ENCODE measurements around the gene TKTL1. TPM values are rescaled to one million over a fixed set of nuclear protein-coding genes. Genes with fewer than 3 reads are reported as not detected.

TKTL1 gene
- total and polyA plus RNA-seq, 7 experiments from 2014 or later = 0.58 to 47.7 (median 4.0) TPM

- H3K27me3 ChIP-seq (ENCODE audit: control insufficient read depth in 2 of 2, insufficient read depth in 2 of 2, low read length in 2 of 2) = no peaks in the 10 kb centered on the region
- ChIA-PET POLR2A (interaction anchor here (0.8 to 3.6 kb wide), 4 partner anchors 9 to 80 kb away, joined by 3 to 19 read pairs (median 4); partner anchors contain the start of gene RPL10), CTCF (interaction anchor here (1.5 to 2.6 kb wide), 3 partner anchors 9 to 17 kb away, joined by 3 to 13 read pairs (median 8); no protein-coding TSS in a partner anchor)
- DNase-seq (peak in 3 of 9 donors; percentile 37 to 39 (median 37)), ATAC-seq (peak; percentile 37)
- Mint-ChIP-seq H3K4me1 (peaks cover 14 to 41% (median 39%) of the 10 kb centered on the region in 7 donors), H3K36me3 (no peaks in the 10 kb centered on the region), H3K27ac (peak overlapping the region in 2 of 9 donors; percentile 64 to 91), H3K27me3 (no peaks in the 10 kb centered on the region), H3K4me3 (peak overlapping the region in 8 of 10 donors; percentile 19 to 57 (median 48)), H3K9me3 (no peaks in the 10 kb centered on the region)
- intact Hi-C loops (cut with micrococcal nuclease) = loop anchor here in 1 of 2 donors (1.0 to 2.0 kb wide), 2 partner anchors 53 to 217 kb away; no protein-coding TSS in a partner anchor
- H3K4me1 ChIP-seq (ENCODE audit: control insufficient read depth in 2 of 2, insufficient read depth in 2 of 2, low read length in 2 of 2) = peaks cover 13 to 17% of the 10 kb centered on the region in 2 donors
- H3K27ac ChIP-seq (ENCODE audit: low read depth, low read length) = no peak overlapping the region
- no peaks in the 10 kb centered on the region for H3K9me3 ChIP-seq (ENCODE audit: control insufficient read depth in 2 of 3, low read length in 3 of 3)
- no peaks in the 10 kb centered on the region for H3K36me3 ChIP-seq (ENCODE audit: control insufficient read depth in 2 of 3, insufficient read depth in 3 of 3, low read length in 3 of 3)
- H3K4me3 ChIP-seq (ENCODE audit: low read length) = no peak overlapping the region
Measured at GRCh38 chrX:154317391-154317995, 21.9 kb downstream of the TKTL1 start.

GRCh38 chrX:154320406-154320805, 24.8 kb downstream of the TKTL1 start:
- ChIA-PET CTCF (no interaction called here), POLR2A (no interaction called here)
- Mint-ChIP-seq H3K27me3 (no peaks in the 10 kb centered on the region), H3K36me3 (no peaks in the 10 kb centered on the region), H3K9me3 (no peaks in the 10 kb centered on the region), H3K27ac (peak overlapping the region in 2 of 9 donors; percentile 36 to 38), H3K4me1 (peaks cover 12 to 37% (median 30%) of the 10 kb centered on the region in 7 donors), H3K4me3 (peak overlapping the region in 3 of 10 donors; percentile 6 to 51 (median 25))
- Histone ChIP-seq H3K36me3 (ENCODE audit: control insufficient read depth in 2 of 3, insufficient read depth in 3 of 3, low read length in 3 of 3) (no peaks in the 10 kb centered on the region), H3K27ac (ENCODE audit: low read depth, low read length) (no peak overlapping the region), H3K9me3 (ENCODE audit: control insufficient read depth in 2 of 3, low read length in 3 of 3) (no peaks in the 10 kb centered on the region), H3K4me3 (ENCODE audit: low read length) (no peak overlapping the region), H3K4me1 (ENCODE audit: control insufficient read depth in 2 of 2, insufficient read depth in 2 of 2, low read length in 2 of 2) (peaks cover 6 to 8% of the 10 kb centered on the region in 2 donors), H3K27me3 (ENCODE audit: control insufficient read depth in 2 of 2, insufficient read depth in 2 of 2, low read length in 2 of 2) (no peaks in the 10 kb centered on the region)
- DNase-seq = no peak
- ATAC-seq = no peak
- intact Hi-C loops (cut with micrococcal nuclease) = no loop called here

GRCh38 chrX:154321152-154321551, 25.6 kb downstream of the TKTL1 start:
- ATAC-seq = no peak

DNA sequence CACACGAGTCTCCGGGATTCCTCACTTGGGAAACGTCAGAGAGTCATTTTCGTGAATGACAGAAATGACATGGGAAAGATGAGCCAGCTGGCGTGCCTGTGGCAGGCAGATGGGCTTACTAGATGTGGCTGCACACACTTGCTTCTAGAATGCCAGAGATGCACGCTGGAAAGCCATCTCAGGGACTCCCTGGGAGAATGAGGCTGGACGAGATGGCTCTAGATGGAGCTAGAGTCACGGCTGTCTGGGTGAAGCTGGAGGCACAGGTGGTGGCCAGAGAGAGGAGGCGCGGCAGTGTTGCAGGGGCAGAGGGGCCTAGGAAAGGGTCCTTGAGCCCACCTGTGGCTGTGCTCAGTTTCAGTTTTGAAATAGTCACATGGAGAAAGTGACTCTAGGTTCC, 26.0 kb downstream of the TKTL1 start:
- Histone ChIP-seq H3K27ac (ENCODE audit: low read depth, low read length) (no peak overlapping the region), H3K36me3 (ENCODE audit: control insufficient read depth in 2 of 3, insufficient read depth in 3 of 3, low read length in 3 of 3) (no peaks in the 10 kb centered on the region), H3K4me3 (ENCODE audit: low read length) (no peak overlapping the region), H3K4me1 (ENCODE audit: control insufficient read depth in 2 of 2, insufficient read depth in 2 of 2, low read length in 2 of 2) (peaks cover 18 to 20% of the 10 kb centered on the region in 2 donors), H3K9me3 (ENCODE audit: control insufficient read depth in 2 of 3, low read length in 3 of 3) (no peaks in the 10 kb centered on the region), H3K27me3 (ENCODE audit: control insufficient read depth in 2 of 2, insufficient read depth in 2 of 2, low read length in 2 of 2) (no peaks in the 10 kb centered on the region)
- CTCF ChIA-PET = interaction anchor here (1.0 to 1.4 kb wide), 2 partner anchors 54 to 214 kb away, joined by 3 to 4 read pairs; no protein-coding TSS in a partner anchor
- ATAC-seq (no peak), DNase-seq (peak in 1 of 9 donors; percentile 24)
- intact Hi-C loops (cut with micrococcal nuclease) = no loop called here
- H3K4me3 Mint-ChIP-seq = peak overlapping the region; percentile 18 to 57 (median 32)
- peak overlapping the region in 6 of 9 donors; percentile 41 to 76 (median 60) for H3K27ac Mint-ChIP-seq
- H3K9me3 Mint-ChIP-seq = no peaks in the 10 kb centered on the region
- H3K36me3 Mint-ChIP-seq = no peaks in the 10 kb centered on the region
- POLR2A ChIA-PET = no interaction called here
- peaks cover 14 to 49% (median 42%) of the 10 kb centered on the region in 7 donors for H3K4me1 Mint-ChIP-seq
- no peaks in the 10 kb centered on the region for H3K27me3 Mint-ChIP-seq

More at GRCh38 chrX:154321152-154321551, 25.6 kb downstream of the TKTL1 start:
- H3K27me3 ChIP-seq (ENCODE audit: control insufficient read depth in 2 of 2, insufficient read depth in 2 of 2, low read length in 2 of 2) = no peaks in the 10 kb centered on the region
- H3K36me3 Mint-ChIP-seq = no peaks in the 10 kb centered on the region
- no peaks in the 10 kb centered on the region for H3K36me3 ChIP-seq (ENCODE audit: control insufficient read depth in 2 of 3, insufficient read depth in 3 of 3, low read length in 3 of 3)
- no peaks in the 10 kb centered on the region for H3K9me3 Mint-ChIP-seq
- no peaks in the 10 kb centered on the region for H3K27me3 Mint-ChIP-seq
- intact Hi-C loops (cut with micrococcal nuclease) = no loop called here
- H3K9me3 ChIP-seq (ENCODE audit: control insufficient read depth in 2 of 3, low read length in 3 of 3) = no peaks in the 10 kb centered on the region
- POLR2A ChIA-PET = no interaction called here
- H3K4me3 Mint-ChIP-seq = peak overlapping the region in 8 of 10 donors; percentile 19 to 57 (median 42)
- no peak overlapping the region for H3K4me3 ChIP-seq (ENCODE audit: low read length)
- H3K4me1 Mint-ChIP-seq = peaks cover 12 to 45% (median 37%) of the 10 kb centered on the region in 7 donors
- no peak overlapping the region for H3K27ac ChIP-seq (ENCODE audit: low read depth, low read length)
- DNase-seq = no peak
- CTCF ChIA-PET = no interaction called here
- H3K27ac Mint-ChIP-seq = peak overlapping the region in 2 of 9 donors; percentile 44 to 75
- H3K4me1 ChIP-seq (ENCODE audit: control insufficient read depth in 2 of 2, insufficient read depth in 2 of 2, low read length in 2 of 2) = peaks cover 14 to 16% of the 10 kb centered on the region in 2 donors

GRCh38 chrX:154322890-154323289, 27.3 kb downstream of the TKTL1 start:
- ChIA-PET CTCF (interaction anchor here (0.7 to 1.7 kb wide), 4 partner anchors 11 to 213 kb away, joined by 3 to 4 read pairs (median 3); partner anchors contain the start of gene FLNA), POLR2A (interaction anchor here (1.0 kb wide), 1 partner anchor 51 kb away, joined by 3 read pairs; no protein-coding TSS in a partner anchor)
- intact Hi-C loops (cut with micrococcal nuclease) = no loop called here
- no peaks in the 10 kb centered on the region for H3K27me3 Mint-ChIP-seq
- peaks cover 17 to 54% (median 47%) of the 10 kb centered on the region in 7 donors for H3K4me1 Mint-ChIP-seq
- no peaks in the 10 kb centered on the region for H3K36me3 Mint-ChIP-seq
- no peak for ATAC-seq
- DNase-seq = no peak
- H3K27ac ChIP-seq (ENCODE audit: low read depth, low read length) = no peak overlapping the region
- H3K27ac Mint-ChIP-seq = peak overlapping the region in 1 of 9 donors; percentile 21
- H3K4me3 Mint-ChIP-seq = no peak overlapping the region
- H3K4me1 ChIP-seq (ENCODE audit: control insufficient read depth in 2 of 2, insufficient read depth in 2 of 2, low read length in 2 of 2) = peaks cover 25 to 31% of the 10 kb centered on the region in 2 donors
- H3K9me3 Mint-ChIP-seq = no peaks in the 10 kb centered on the region
- H3K9me3 ChIP-seq (ENCODE audit: control insufficient read depth in 2 of 3, low read length in 3 of 3) = no peaks in the 10 kb centered on the region
- no peaks in the 10 kb centered on the region for H3K36me3 ChIP-seq (ENCODE audit: control insufficient read depth in 2 of 3, insufficient read depth in 3 of 3, low read length in 3 of 3)
- H3K4me3 ChIP-seq (ENCODE audit: low read length) = no peak overlapping the region
- H3K27me3 ChIP-seq (ENCODE audit: control insufficient read depth in 2 of 2, insufficient read depth in 2 of 2, low read length in 2 of 2) = no peaks in the 10 kb centered on the region

DNA sequence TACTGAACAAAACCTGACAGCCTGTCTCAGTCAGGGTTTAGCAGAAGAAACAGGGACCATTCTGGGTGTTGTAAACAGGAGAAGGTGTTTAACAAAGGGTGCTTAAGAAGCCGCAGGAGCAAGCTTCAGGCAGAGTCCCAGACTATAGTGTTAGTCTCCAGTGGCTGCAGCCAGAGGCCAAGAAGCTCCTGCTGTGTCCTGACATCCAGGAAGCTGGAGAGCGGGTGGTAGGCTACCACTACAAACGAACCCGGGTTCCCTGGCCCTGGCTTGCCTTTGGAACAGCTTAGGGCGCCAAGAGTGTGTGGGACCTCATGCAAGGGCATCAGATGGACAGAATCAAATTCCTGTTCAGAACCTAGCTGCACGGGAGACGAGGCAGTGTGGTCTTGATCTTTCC, 27.9 kb downstream of the TKTL1 start:
- intact Hi-C loops (cut with micrococcal nuclease) = no loop called here

More for the DNA sequence above, 27.9 kb downstream of the TKTL1 start:
- Mint-ChIP-seq H3K27ac (no peak overlapping the region), H3K36me3 (no peaks in the 10 kb centered on the region), H3K4me1 (peaks cover 19 to 61% (median 51%) of the 10 kb centered on the region in 7 donors), H3K9me3 (no peaks in the 10 kb centered on the region), H3K4me3 (no peak overlapping the region), H3K27me3 (no peaks in the 10 kb centered on the region)
- DNase-seq (no peak), ATAC-seq (no peak)
- Histone ChIP-seq H3K9me3 (ENCODE audit: control insufficient read depth in 2 of 3, low read length in 3 of 3) (no peaks in the 10 kb centered on the region), H3K4me3 (ENCODE audit: low read length) (no peak overlapping the region), H3K36me3 (ENCODE audit: control insufficient read depth in 2 of 3, insufficient read depth in 3 of 3, low read length in 3 of 3) (no peaks in the 10 kb centered on the region), H3K27ac (ENCODE audit: low read depth, low read length) (no peak overlapping the region), H3K4me1 (ENCODE audit: control insufficient read depth in 2 of 2, insufficient read depth in 2 of 2, low read length in 2 of 2) (peaks cover 26 to 37% of the 10 kb centered on the region in 2 donors), H3K27me3 (ENCODE audit: control insufficient read depth in 2 of 2, insufficient read depth in 2 of 2, low read length in 2 of 2) (no peaks in the 10 kb centered on the region)
- ChIA-PET POLR2A (no interaction called here), CTCF (interaction anchor here (1.7 kb wide), 1 partner anchor 10 kb away, joined by 3 read pairs; no protein-coding TSS in a partner anchor)

Measured in naive thymus-derived CD4-positive, alpha-beta T cell (primary cell).